Measurements from ENCODE around the gene PPP1R8. TPM values are rescaled to one million over a fixed set of nuclear protein-coding genes. Genes with fewer than 3 reads are reported as not detected.
"Not testable (repeated sequence)": the region's sequence is repeated elsewhere in the genome, so short reads cannot be mapped to it uniquely, and the experiment has no call there.

Gene PPP1R8
- total RNA-seq, 1 donor from 2014 or later = 46.9 TPM

DNA sequence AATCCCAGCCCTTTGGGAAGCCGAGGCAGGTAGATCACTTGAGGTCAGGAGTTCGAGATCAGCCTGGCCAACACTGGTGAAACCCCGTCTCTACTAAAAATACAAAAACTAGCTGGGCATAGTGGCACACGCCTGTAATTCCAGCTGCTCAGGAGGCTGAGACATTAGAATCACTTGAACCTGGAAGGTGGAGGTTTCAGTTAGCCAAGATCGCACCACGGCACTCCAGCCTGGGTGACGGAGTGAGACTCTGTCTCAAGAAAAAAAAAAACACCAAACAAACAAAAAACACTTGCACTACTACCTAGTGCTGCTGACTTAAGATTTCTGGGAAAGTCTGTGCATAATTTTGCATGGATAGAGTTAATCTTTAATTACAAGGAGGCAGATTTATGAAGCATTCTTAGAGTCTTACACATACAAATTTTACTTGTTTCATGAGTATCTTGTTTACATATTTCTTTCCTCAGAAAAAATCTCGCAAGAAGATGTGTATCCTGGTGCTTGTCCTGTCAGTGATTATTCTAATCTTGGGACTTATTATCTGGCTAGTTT is 8.7 kb upstream of the PPP1R8 start:
- no peak overlapping the region for H3K27ac Mint-ChIP-seq (ENCODE audit: unreplicated experiment)
- peaks cover 17% of the 10 kb centered on the region for H3K36me3 Mint-ChIP-seq (ENCODE audit: low read depth, unreplicated experiment)
- H3K4me1 Mint-ChIP-seq (ENCODE audit: unreplicated experiment) = no peaks in the 10 kb centered on the region
- H3K27me3 Mint-ChIP-seq (ENCODE audit: unreplicated experiment) = peaks cover 1% of the 10 kb centered on the region
- no peak for DNase-seq (ENCODE audit: low spot score)
- TF ChIP-seq, protein P1, sequence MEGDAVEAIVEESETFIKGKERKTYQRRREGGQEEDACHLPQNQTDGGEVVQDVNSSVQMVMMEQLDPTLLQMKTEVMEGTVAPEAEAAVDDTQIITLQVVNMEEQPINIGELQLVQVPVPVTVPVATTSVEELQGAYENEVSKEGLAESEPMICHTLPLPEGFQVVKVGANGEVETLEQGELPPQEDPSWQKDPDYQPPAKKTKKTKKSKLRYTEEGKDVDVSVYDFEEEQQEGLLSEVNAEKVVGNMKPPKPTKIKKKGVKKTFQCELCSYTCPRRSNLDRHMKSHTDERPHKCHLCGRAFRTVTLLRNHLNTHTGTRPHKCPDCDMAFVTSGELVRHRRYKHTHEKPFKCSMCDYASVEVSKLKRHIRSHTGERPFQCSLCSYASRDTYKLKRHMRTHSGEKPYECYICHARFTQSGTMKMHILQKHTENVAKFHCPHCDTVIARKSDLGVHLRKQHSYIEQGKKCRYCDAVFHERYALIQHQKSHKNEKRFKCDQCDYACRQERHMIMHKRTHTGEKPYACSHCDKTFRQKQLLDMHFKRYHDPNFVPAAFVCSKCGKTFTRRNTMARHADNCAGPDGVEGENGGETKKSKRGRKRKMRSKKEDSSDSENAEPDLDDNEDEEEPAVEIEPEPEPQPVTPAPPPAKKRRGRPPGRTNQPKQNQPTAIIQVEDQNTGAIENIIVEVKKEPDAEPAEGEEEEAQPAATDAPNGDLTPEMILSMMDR (IDR thresholded peaks at IDR 0.05; ENCODE audit: unreplicated experiment) = no peak
- no peak overlapping the region for H3K4me3 Mint-ChIP-seq (ENCODE audit: unreplicated experiment)
- no peaks in the 10 kb centered on the region for H3K9me3 Mint-ChIP-seq (ENCODE audit: unreplicated experiment)

DNA sequence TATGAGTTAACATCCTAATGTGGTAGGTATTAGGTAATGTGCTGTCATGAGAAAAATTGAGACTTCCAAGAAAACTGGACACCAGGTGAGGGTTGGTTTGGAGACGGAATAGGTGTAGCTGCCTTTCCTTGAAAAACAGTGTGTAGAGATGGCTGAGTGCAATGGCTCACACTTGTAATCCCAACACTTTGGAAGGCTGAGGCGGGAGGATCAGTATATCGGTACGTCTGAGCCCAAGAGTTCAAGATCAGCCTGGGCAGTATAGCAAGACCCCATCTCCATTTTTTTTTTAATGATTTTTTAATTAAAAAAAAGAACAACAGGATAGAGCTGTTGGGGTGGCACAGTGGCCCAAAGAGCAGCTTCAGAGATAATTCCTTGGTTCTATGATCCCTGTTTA is 6.8 kb upstream of the PPP1R8 start:
- Mint-ChIP-seq H3K4me1 (ENCODE audit: unreplicated experiment) (no peaks in the 10 kb centered on the region), H3K27ac (ENCODE audit: unreplicated experiment) (no peak overlapping the region), H3K4me3 (ENCODE audit: unreplicated experiment) (no peak overlapping the region), H3K9me3 (ENCODE audit: unreplicated experiment) (no peaks in the 10 kb centered on the region), H3K36me3 (ENCODE audit: low read depth, unreplicated experiment) (peaks cover 7% of the 10 kb centered on the region), H3K27me3 (ENCODE audit: unreplicated experiment) (peaks cover 1% of the 10 kb centered on the region)
- TF ChIP-seq, protein P1 (IDR thresholded peaks at IDR 0.05; ENCODE audit: unreplicated experiment) = no peak
- DNase-seq (ENCODE audit: low spot score) = no peak

DNA sequence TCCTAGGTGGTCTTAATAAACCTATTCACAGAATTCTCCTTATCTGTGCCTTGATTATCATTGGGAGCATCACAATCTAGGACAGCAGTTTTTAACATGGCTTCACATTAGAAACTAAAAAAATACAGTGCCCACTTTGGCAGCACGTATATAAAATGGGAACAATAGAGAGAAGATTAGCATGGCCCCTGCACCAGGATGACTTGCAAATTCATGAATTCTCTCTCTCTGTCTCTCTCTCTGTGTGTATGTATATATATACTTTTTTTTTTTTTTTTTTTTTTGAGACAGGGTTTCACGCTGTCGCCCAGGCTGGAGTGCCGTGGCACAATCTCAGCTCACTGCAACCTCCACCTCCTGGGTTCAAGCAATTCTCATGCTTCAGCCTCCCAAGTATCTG is 6.2 kb upstream of the PPP1R8 start:
- TF ChIP-seq, protein P1 (IDR thresholded peaks at IDR 0.05; ENCODE audit: unreplicated experiment) = no peak
- no peak overlapping the region for H3K4me3 Mint-ChIP-seq (ENCODE audit: unreplicated experiment)
- H3K9me3 Mint-ChIP-seq (ENCODE audit: unreplicated experiment) = no peaks in the 10 kb centered on the region
- H3K36me3 Mint-ChIP-seq (ENCODE audit: low read depth, unreplicated experiment) = peaks cover 5% of the 10 kb centered on the region
- peaks cover 1% of the 10 kb centered on the region for H3K27me3 Mint-ChIP-seq (ENCODE audit: unreplicated experiment)
- no peak for DNase-seq (ENCODE audit: low spot score)
- no peak overlapping the region for H3K27ac Mint-ChIP-seq (ENCODE audit: unreplicated experiment)
- no peaks in the 10 kb centered on the region for H3K4me1 Mint-ChIP-seq (ENCODE audit: unreplicated experiment)

GRCh38 chr1:27829339-27829960 is 1.1 kb upstream of the PPP1R8 start:
- Mint-ChIP-seq H3K27ac (ENCODE audit: unreplicated experiment) (peak overlapping the region; percentile 57), H3K4me1 (ENCODE audit: unreplicated experiment) (peaks cover 13% of the 10 kb centered on the region), H3K4me3 (ENCODE audit: unreplicated experiment) (peak overlapping the region; percentile 79)
- H3K9me3 Mint-ChIP-seq (ENCODE audit: unreplicated experiment); H3K27me3 Mint-ChIP-seq (ENCODE audit: unreplicated experiment); DNase-seq (ENCODE audit: low spot score); H3K36me3 Mint-ChIP-seq (ENCODE audit: low read depth, unreplicated experiment): not testable (repeated sequence)

- TF ChIP-seq, protein P1 (IDR thresholded peaks at IDR 0.05; ENCODE audit: unreplicated experiment) = no peak
- Mint-ChIP-seq H3K4me1 (ENCODE audit: unreplicated experiment) (peaks cover 13% of the 10 kb centered on the region), H3K36me3 (ENCODE audit: low read depth, unreplicated experiment) (no peaks in the 10 kb centered on the region), H3K27me3 (ENCODE audit: unreplicated experiment) (no peaks in the 10 kb centered on the region), H3K4me3 (ENCODE audit: unreplicated experiment) (peak overlapping the region; percentile 94), H3K27ac (ENCODE audit: unreplicated experiment) (peak overlapping the region; percentile 94), H3K9me3 (ENCODE audit: unreplicated experiment) (no peaks in the 10 kb centered on the region)
- no peak for DNase-seq (ENCODE audit: low spot score)
Observed at GRCh38 chr1:27831568-27832410, 1.2 kb downstream of the PPP1R8 start.

Measured in endothelial cell (in vitro differentiated cells).